Measurements from ENCODE around the gene TTBK2. TPM values are rescaled to one million over a fixed set of nuclear protein-coding genes. Genes with fewer than 3 reads are reported as not detected.

The TTBK2 gene
- total RNA-seq, 1 experiment from 2014 or later, result 10.6 TPM

DNA sequence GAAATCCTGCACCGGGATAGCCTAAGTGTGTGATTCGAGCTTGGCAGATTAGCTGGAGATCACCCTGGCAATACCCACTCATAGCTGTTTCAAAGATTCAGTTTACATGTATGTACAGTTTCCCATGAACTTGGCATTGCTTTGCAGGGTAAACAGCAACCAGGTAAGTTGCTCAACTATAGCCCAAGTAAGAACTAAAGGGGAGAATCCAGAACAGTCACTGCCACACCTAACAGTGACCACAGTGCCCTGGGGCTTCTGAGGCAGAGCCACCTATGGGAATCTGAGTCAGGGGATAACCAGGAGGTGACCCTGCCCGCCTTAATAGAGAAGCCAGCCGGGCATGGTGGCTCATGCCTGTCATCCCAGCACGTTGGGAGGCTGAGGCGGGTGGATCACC, 199.6 kb downstream of the TTBK2 start:
- peaks cover 4 to 18% of the 10 kb centered on the region in 2 experiments; a peak in 3 of 4 replicates for H3K36me3 ChIP-seq (ENCODE audit: control insufficient read depth in 1 of 2, insufficient read depth in 2 of 2, low read length in 2 of 2)
- H3K4me3 ChIP-seq (replicated peaks in 1 of 2; ENCODE audit: low read depth in 1 of 2, low read length in 2 of 2), result no peak overlapping the region
- no peak for ATAC-seq
- no peaks in the 10 kb centered on the region for H3K9me3 ChIP-seq (ENCODE audit: control insufficient read depth in 1 of 2, insufficient read depth in 1 of 2, low read depth in 1 of 2, low read length in 2 of 2)
- ChIA-PET POLR2A (no interaction called here), RAD21 (ENCODE audit: low non-redundant PET in 1 of 2, low total read pairs in 2 of 2, uncharacterized antibody in 2 of 2, unreplicated experiment in 2 of 2) (no interaction called here), CTCF (no interaction called here)
- no peak overlapping the region for H3K9ac ChIP-seq (ENCODE audit: low read length)
- no peaks in the 10 kb centered on the region for H4K20me1 ChIP-seq (ENCODE audit: insufficient read depth)
- no TSS peak for BruUV-seq (replicated peaks)
- H3K4me1 ChIP-seq (ENCODE audit: control insufficient read depth in 1 of 2, insufficient read depth in 2 of 2, low read length in 2 of 2), result no peaks in the 10 kb centered on the region
- no peak for DNase-seq (ENCODE audit: low read depth, low spot score)
- H3K79me2 ChIP-seq (ENCODE audit: insufficient read depth, low read length), result no peaks in the 10 kb centered on the region
- no peaks in the 10 kb centered on the region for H3K9me2 ChIP-seq (ENCODE audit: insufficient read depth)
- H3K27me3 ChIP-seq (ENCODE audit: insufficient read depth, low read length), result no peaks in the 10 kb centered on the region
- intact Hi-C loops (cut with micrococcal nuclease), result no loop called here
- TF ChIP-seq POLR2A (IDR thresholded peaks at IDR 0.05; ENCODE audit: borderline replicate concordance, extremely low read depth, insufficient read depth, insufficient read length) (no peak), TCF7L2 (IDR thresholded peaks at IDR 0.05; ENCODE audit: borderline replicate concordance, extremely low read depth, insufficient read depth, insufficient read length) (no peak)
- H3K27ac ChIP-seq (ENCODE audit: low read depth, low read length), result no peak overlapping the region
- H3K4me2 ChIP-seq (ENCODE audit: low read length), result no peak overlapping the region
- no peak overlapping the region for H2AFZ ChIP-seq (ENCODE audit: low read depth, low read length, poor library complexity, severe bottlenecking)

DNA sequence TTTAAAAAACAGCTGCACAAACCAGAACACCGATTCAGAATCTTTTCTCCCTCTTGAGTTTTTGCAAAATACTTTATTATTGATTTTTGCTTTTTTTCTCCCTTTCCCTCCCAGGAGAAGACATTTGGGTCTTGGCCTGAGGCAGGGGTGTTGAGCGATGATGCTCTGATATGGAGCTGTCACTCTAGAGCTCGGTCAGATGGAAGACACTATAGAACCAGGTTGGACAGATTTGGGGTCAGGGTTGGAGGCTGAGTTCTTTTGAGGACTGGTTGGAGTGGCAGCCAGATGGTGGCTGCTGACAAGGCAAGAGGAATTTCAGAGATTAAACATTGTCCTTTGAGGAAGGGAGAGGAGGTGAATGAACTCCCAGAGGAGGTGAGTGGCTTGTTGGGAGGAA, 200.5 kb downstream of the TTBK2 start:
- H3K79me2 ChIP-seq (ENCODE audit: insufficient read depth, low read length), result no peaks in the 10 kb centered on the region
- ChIA-PET POLR2A (no interaction called here), CTCF (no interaction called here), RAD21 (ENCODE audit: low non-redundant PET in 1 of 2, low total read pairs in 2 of 2, uncharacterized antibody in 2 of 2, unreplicated experiment in 2 of 2) (no interaction called here)
- H3K27me3 ChIP-seq (ENCODE audit: insufficient read depth, low read length), result no peaks in the 10 kb centered on the region
- TF ChIP-seq, protein P1, sequence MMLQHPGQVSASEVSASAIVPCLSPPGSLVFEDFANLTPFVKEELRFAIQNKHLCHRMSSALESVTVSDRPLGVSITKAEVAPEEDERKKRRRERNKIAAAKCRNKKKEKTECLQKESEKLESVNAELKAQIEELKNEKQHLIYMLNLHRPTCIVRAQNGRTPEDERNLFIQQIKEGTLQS (IDR thresholded peaks at IDR 0.05), result no peak
- TF ChIP-seq, protein P2, sequence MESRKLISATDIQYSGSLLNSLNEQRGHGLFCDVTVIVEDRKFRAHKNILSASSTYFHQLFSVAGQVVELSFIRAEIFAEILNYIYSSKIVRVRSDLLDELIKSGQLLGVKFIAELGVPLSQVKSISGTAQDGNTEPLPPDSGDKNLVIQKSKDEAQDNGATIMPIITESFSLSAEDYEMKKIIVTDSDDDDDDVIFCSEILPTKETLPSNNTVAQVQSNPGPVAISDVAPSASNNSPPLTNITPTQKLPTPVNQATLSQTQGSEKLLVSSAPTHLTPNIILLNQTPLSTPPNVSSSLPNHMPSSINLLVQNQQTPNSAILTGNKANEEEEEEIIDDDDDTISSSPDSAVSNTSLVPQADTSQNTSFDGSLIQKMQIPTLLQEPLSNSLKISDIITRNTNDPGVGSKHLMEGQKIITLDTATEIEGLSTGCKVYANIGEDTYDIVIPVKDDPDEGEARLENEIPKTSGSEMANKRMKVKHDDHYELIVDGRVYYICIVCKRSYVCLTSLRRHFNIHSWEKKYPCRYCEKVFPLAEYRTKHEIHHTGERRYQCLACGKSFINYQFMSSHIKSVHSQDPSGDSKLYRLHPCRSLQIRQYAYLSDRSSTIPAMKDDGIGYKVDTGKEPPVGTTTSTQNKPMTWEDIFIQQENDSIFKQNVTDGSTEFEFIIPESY (IDR thresholded peaks at IDR 0.05; ENCODE audit: extremely low read depth, insufficient replicate concordance, low read length), result no peak
- TF ChIP-seq RAD21 (IDR thresholded peaks at IDR 0.05; ENCODE audit: low read depth) (no peak), POLR2A (IDR thresholded peaks at IDR 0.05; ENCODE audit: borderline replicate concordance, extremely low read depth, insufficient read depth, insufficient read length) (no peak), POLR2AphosphoS5 (IDR thresholded peaks at IDR 0.05; ENCODE audit: low read depth, low read length) (no peak)
- no peaks in the 10 kb centered on the region for H3K9me2 ChIP-seq (ENCODE audit: insufficient read depth)
- H3K27ac ChIP-seq (ENCODE audit: low read depth, low read length), result no peak overlapping the region
- H4K20me1 ChIP-seq (ENCODE audit: insufficient read depth), result no peaks in the 10 kb centered on the region
- H3K4me1 ChIP-seq (ENCODE audit: control insufficient read depth in 1 of 2, insufficient read depth in 2 of 2, low read length in 2 of 2), result no peaks in the 10 kb centered on the region
- no peak overlapping the region for H2AFZ ChIP-seq (ENCODE audit: low read depth, low read length, poor library complexity, severe bottlenecking)
- H3K4me3 ChIP-seq (replicated peaks in 1 of 2; ENCODE audit: low read depth in 1 of 2, low read length in 2 of 2), result no peak overlapping the region
- intact Hi-C loops (cut with micrococcal nuclease), result no loop called here
- no TSS peak for BruUV-seq (replicated peaks)
- DNase-seq (ENCODE audit: low read depth, low spot score) (no peak), ATAC-seq (no peak)
- H3K4me2 ChIP-seq (ENCODE audit: low read length), result no peak overlapping the region
- no peaks in the 10 kb centered on the region for H3K9me3 ChIP-seq (ENCODE audit: control insufficient read depth in 1 of 2, insufficient read depth in 1 of 2, low read depth in 1 of 2, low read length in 2 of 2)
- peaks cover 4 to 14% of the 10 kb centered on the region in 2 experiments; a peak in 3 of 4 replicates for H3K36me3 ChIP-seq (ENCODE audit: control insufficient read depth in 1 of 2, insufficient read depth in 2 of 2, low read length in 2 of 2)
- H3K9ac ChIP-seq (ENCODE audit: low read length), result no peak overlapping the region
